HG03060 (cell line): ENCODE results near the gene BCO2.
"Not testable (repeated sequence)": the region's sequence is repeated elsewhere in the genome, so short reads cannot be mapped to it uniquely, and the experiment has no call there.

ENCODE experiments used
- ATAC-seq: cut with Tn5 transposase; IDR thresholded peaks from one replicate; pipeline ENCODE4 v1.9.1; 2021; ENCODE audit warnings: low read depth, moderate number of reproducible peaks; ENCODE audit not compliant: unreplicated experiment

The BCO2 gene

DNA sequence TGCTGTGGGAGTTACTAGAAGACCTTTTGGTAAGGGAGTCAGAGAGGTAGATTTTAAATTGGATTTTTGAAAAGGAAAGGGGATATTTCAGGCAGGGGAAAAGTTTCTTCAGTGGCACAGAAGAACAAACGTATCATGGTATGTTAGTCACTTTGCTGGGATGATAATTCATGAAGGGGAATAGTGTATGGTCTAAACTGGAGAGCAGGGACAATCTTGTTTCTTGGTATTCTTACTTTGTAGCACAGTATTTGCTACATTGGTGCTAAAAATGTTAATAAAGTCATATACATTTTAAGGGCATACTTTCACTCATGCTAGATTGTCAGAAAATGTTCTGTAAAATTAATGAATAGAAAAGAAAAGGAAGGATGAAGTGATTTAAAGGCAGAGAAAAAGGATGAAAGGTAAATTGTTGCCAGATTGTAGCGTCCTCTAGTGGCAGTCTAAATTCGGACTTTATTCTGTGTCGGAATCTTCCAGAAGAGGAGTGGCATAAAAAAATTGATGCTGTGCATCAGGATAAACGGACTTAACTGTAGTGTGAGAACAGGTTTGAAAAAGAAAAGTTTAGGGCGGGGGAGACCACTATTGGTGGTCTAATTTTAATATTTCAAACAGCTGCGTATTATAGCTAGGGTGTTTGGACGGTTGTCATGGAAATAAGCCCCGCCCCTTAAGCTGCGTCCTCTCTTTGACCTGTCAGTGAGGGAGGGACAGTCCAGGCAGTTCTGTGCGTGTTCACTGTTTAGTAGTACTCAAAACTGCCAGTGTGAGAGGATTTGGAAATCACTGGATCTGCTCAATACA lies at the start of gene BCO2:
Gene BCO2 (plus strand): TSS at position 724 of the 810 bp plus-strand sequence. CDS start 90 bp downstream, outside the sequence.
- no peak for ATAC-seq

DNA sequence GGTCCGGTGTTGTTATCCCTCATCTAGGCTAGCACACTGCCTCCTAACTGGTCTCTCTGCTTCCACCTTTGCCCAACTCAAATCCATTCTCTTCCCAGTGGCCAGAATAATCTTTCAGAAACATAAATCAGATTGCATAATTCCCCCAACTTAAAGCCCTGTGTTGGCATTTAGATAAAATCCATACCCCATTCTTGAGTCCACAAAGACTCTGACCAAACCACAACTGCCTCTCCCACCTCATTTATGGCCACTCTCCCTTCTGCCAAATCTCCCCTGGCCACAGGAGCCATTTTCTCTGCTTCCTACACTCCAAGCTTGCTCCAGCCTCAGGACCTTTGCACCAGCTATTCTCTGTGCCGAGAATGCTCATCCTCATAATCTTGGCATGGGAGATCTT lies 48.3 kb upstream of the BCO2 start:
- ATAC-seq, result no peak

- ATAC-seq, result no peak
These were observed 46.7 kb upstream of the BCO2 start for GRCh38 chr11:112128483-112129121.

DNA sequence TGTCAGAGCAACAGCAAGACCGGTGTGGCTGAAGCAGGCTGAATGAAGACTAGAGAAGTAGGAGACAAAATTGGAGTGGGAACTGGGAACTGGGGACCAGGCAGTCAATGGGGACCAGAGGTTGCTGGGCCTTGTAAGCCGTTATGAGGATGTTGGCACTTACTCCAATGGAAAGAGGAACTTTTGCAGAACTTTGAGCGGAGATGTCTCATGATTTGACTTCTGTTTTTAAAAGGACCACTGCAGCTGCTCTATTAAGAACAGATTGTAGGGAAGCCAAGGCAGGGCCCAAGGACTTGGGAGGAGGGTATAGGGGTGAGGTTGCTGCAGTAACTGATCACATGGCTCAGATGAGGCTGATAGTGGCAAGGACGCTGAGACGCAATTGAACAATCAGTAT lies 45.7 kb upstream of the BCO2 start:
- no peak for ATAC-seq

DNA sequence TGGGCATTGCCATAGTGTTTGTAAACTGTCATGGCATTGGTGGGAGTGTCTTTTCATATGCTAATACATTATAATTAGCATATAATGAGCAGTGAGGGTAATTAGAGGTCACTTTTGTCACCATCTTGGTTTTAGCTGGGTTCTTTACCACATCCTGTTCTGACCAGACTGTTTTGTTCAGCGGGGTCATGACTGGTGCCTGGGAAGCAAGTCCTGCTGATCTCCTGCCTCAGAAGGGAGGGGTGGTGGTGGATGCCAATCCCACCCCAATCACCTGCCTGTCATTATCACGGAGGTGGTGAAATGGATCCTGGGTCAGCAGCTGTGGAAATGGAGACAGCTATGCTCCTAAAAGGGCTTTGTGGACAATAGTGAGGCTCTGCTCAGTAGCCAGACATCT lies 42.6 kb upstream of the BCO2 start:
- no peak for ATAC-seq

DNA sequence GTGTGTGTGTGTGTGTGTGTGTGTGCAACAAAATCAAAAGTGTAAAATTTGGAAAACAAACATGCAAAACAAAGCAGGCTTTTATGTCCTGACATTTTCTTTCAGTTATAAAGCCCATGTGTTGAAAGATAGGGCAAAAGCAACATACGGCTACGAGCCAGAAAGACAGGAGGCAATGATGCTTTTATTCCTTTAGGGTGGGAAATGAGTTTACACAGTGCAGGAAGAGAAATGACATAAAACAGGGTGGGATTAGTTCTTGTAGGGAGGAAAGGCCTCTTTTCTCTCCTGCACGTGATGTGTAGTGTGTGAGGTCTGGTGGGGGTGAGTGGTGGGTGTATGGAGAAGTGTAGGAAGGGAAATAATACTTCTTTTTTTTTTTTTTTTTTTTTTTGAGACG lies 40.8 kb upstream of the BCO2 start:
- no peak for ATAC-seq

GRCh38 chr11:112143597-112143996 lies 31.7 kb upstream of the BCO2 start:
- no peak for ATAC-seq

GRCh38 chr11:112150517-112150916 lies 24.8 kb upstream of the BCO2 start:
- ATAC-seq, result no peak

GRCh38 chr11:112156153-112156955 lies 19.0 kb upstream of the BCO2 start:
- ATAC-seq, result no peak

- no peak for ATAC-seq
These were observed 18.2 kb upstream of the BCO2 start for GRCh38 chr11:112156956-112157766.

DNA sequence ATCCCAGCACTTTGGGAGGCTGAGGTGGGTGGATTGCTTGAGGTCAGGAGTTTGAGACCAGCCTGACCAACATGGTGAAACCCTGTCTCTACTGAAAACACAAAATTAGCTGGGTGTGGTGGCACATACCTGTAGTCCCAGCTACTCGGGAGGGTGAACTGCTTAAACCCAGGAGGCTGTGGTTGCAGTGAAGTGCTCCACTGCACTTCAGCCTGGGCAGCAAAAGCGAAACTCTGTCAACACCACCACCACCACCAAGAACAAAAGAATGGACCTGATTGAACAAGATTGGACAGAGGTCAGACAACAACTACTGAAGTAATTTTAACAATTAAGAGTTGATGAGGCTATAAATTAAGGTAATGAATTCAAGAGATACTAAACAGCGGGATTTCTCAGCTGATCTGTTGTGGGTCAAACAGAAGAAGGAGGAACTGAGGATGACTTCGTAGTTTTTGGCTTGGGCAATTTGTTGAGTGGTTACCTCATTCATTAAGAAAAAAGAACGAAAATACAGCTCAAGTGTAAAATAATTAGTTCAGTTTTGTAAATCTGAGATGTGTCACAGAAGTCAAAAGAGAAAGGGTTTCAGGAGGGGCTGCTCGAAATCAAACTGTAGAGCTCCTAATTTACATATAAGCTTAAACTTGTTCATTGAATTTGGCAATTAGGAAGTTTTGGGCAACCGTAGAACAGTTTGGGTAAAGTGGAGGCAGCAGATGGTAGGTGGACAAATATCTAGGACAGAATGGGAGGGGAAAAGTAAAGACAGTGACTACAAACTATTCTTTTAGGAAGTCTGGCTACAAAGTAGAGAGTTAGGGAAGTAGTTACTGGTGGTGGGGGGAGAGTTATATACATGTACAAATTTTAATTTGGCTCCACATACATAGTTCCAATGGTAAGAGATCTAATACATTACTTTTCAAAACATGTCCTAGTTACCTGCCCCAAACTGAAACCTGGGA lies 15.9 kb upstream of the BCO2 start:
- ATAC-seq, result no peak

- no peak for ATAC-seq
These were observed 15.0 kb upstream of the BCO2 start for GRCh38 chr11:112160091-112160848.

DNA sequence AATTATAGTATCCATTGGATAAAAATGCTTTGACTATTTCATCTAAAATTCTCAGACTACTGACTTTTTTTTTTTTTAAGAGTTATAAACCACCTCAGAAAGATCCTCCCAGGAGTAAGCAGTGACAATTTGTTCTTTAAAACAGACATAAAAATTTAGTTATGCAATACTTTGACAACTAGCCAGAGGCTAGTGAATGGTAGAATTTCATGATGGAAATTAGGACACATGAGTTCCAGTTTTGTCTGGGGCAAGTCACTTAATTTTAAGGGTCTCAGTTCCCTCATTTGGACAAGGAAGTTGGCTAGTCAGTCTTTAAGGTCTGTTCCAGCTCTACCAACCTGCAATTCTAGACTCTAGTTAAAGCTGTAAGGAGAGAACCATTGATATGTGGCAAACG lies 14.3 kb upstream of the BCO2 start:
- ATAC-seq, result no peak

DNA sequence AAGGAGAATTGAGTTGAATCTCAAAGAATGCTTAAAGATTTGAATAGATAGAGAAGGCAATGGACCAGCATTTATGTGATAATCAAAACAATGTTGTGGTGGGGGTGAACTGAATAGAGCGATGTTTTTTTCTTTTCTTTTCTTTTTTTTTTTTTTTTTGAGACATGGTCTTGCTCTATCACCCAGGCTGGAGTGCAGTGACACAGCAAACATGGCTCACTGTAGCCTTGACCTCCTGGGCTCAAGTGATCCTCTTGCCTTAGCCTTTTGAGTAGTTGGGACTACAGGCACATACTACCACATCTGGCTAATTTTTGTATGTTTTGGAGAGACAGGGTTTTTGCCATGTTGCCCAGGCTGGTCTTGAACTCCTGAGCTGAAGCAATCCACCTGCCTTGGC lies 13.1 kb upstream of the BCO2 start:
- not testable (repeated sequence) for ATAC-seq

DNA sequence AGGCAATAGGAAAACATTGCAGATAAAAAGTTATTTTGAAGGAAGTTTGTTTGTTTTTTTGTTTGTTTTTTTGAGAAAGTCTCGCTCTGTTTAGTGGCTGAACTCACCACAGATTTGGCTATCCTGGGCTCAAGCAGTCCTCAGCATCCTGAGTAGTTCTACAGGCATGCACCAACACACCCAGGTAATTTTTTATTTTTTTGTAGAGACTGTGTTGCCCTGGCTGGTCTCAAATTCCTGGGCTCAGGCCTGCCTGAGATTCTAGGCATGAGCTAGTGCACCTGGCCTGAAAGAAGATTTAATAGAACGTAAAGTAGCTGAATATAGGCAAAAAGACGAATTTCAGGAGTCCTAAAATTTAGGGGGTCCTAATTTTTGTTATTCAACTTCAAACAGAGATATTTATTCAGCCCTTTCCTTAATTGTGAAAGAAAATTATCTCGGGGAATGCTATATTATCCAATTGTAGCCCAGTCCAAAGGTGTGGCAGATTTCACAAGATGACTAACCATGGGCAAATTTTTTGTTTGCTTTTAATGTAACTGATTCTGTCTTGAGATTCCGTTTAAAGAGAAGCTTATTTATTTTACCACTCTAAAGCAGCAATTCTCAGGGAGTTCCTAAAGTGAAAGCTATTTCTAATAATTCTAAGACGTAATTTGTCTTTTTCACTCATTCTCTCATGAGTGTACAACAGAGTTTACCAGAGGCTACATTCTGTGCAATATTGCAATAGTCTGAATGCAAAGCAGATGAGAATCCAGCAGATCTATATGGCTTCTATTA lies 12.4 kb upstream of the BCO2 start:
- no peak for ATAC-seq

DNA sequence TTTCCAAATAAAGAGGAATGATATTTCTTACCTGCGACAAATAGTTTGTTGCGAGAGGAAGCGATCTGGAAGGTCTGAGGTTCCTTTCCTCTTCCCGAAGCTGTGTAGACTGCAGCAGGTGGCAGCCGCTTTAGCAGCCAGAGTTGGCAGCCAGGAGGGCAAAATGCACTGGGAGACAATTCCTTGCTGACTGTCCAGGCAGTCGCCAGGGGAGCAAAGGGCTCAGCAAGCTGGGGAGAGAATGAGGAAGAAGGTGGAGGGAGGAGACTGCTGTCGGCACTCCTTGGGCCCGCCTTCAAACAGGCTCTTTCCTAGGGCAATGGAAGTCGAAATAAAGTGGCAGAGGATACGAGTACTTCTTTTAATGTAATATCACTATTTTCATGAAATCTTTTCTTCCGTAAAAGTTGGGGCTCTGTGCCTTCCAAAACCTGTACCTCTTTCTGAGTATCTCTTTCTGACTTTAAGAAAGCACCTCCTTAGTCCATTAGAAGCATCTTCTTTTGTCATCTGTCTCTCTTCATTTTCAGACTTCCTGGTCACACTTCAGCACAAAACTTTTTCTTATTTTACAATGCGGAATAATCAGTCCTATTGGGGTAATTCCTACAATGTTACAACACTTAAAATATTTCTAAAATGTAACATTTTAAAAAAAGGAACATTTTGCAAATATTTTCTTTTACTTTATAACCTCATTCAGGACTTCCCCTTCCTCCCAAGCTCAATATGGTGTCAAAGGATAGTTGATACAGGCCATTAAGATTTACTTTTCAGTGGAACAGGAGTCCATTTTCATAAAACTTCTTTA lies 11.2 kb upstream of the BCO2 start, which contains the start of gene IL18:
Gene IL18 (minus strand): TSS at position 220 of the 811 bp plus-strand sequence. CDS start 9,041 bp downstream, outside the sequence.
- no peak for ATAC-seq

GRCh38 chr11:112165049-112165448 lies 10.3 kb upstream of the BCO2 start:
- ATAC-seq, result no peak
